Stomach (tissue), 4 donors: ENCODE measurements around the gene NUP62.

Experiments
- CTCF ChIP-seq, 7 experiments: fragments of 450-650 bp in 4 of 7; fragments of 200-600 bp in 3 of 7; sonication (generic) in 3 of 7; IDR thresholded peaks; one replicate each; pipeline ENCODE4 v1.5.1; 2016 to 2019; ENCODE audit warnings: antibody characterized with exemption in 7 of 7, control low read depth in 2 of 7, mild to moderate bottlenecking in 1 of 7
- EP300 ChIP-seq: sonication (generic); formaldehyde crosslinking; IDR thresholded peaks from one replicate; pipeline ENCODE4 v1.6.1; 2017; ENCODE audit warnings: antibody characterized with exemption
- POLR2A ChIP-seq, 4 donors: fragments of 450-650 bp; IDR thresholded peaks; one replicate each; pipeline ENCODE4 v1.6.1; 2016; ENCODE audit warnings: antibody characterized with exemption in 4 of 4, control low read depth in 2 of 4, mild to moderate bottlenecking in 1 of 4, moderate library complexity in 1 of 4
- POLR2AphosphoS5 ChIP-seq, 3 donors: sonication (generic); formaldehyde crosslinking; IDR thresholded peaks; one replicate each; pipeline ENCODE4 v1.6.1; 2016; ENCODE audit warnings: antibody characterized with exemption in 3 of 3

- TF ChIP-seq CTCF (IDR thresholded peaks at IDR 0.05) (no peak), POLR2A (IDR thresholded peaks at IDR 0.05) (no peak), EP300 (no peak), POLR2AphosphoS5 (IDR thresholded peaks at IDR 0.05) (no peak)
Measured at GRCh38 chr19:49896863-49897621, 32.3 kb downstream of the NUP62 start, which contains the start of gene IL4I1.
